GF-D8 (cell line): ENCODE measurements around the gene ENOX2.
"Not testable (repeated sequence)": the region's sequence is repeated elsewhere in the genome, so short reads cannot be mapped to it uniquely, and the experiment has no call there.

Experiments used
- DNase-seq: peaks from one replicate; lab custom pipeline; 2025; lab: John Stamatoyannopoulos, UW

ENOX2 gene

DNA sequence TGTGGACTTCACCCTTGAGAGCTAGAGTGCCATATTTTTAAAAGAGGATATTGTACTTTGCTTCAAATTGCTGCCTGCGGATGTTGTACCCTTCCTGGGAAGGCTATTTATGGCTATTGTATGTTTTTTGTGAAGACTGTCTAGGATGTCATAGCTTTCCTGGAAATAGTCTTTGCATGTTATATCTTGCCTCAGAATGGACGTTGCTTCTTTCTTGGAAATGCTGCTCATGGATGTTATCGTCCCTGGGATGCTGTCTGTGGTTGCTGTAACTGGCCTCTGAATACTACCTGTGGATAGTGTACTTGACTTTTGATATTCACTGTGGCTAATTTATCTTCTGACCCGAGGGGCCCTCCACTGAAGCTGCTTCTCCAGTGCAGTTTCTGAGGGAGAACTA lies 146.8 kb downstream of the ENOX2 start:
- no peak for DNase-seq

DNA sequence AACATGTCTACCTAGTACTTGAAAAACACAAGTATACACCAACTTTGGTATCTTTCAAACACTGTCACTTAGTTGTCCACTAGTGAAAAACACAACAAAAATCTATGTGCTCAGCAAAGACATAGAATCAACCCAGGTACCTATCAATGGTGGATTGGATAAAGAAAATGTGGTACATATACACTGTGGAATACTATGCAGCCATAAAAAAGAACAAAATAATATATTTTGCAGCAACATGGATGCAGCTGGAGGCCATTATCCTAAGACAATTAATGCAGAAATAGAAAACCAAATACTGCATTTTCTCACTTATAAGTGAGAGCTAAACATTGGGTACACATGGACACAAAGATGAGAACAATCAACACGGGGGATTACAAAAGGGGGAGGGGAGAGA lies 148.7 kb downstream of the ENOX2 start:
- no peak for DNase-seq

DNA sequence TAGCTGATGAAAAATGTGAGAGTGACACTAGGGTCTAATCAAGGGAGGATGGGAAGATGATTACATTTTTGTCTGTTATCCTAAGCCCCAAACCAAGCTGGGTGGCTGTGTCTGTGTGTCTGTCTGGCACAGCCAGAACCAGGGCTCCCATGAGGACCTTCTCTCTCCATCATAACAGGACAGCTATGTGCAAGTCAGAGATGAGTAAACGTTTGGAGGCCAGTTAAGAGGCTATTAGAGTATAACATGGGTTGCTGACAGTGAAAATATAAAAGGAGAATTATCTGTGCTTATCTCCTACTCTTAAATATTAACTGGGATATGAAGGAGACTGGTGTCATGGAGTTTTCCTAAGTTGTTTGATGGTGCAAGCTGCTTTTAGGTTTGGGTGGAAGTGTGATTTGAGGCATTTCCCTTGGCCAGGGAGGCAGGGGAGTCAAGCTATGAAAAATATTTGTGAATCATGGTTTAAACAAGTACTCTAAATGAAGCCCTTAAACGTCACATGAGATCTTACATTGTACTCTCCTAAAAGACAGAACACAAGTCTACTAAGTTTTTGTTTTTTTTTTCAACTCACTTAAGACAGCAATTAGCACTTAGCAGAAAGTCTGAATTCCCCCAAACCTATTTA lies 156.2 kb downstream of the ENOX2 start:
- DNase-seq = no peak

DNA sequence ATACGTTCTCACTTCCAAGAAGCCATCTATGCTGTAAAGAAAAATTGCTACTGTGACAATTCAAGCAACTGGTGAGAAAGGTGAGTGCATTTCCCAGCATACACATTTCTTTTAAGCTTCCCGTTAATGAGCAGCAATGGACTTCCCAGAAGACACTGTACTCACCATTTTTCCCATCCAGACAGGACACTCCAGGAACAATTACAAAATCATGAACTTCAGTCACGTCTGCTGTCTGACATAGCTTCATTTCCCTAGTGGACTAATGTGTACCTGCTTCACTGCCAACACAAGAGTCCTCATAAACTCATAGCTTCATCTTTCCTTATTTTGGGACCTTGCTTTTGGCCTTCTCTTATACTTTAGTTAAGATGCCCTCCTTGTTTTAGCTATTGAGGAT lies 156.9 kb downstream of the ENOX2 start:
- no peak for DNase-seq

DNA sequence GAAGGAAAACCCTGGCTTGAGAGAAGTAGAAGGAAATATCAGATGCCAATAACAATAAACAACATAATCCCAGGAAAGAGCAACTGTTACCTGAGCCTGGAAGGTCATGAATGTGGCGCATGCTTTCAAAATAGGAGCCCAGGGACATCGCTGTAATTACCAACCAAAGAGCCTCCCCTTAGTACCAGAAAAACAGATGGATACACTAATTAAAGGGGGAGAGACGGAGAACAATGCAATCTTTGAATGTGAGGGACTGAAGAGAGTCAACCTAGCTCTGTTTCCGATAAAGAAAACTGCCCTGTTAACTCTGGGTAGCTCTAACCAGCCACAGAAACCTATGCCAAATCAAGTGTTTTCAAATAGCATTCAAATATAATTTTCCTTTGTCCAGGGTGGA lies 161.4 kb downstream of the ENOX2 start:
- no peak for DNase-seq

DNA sequence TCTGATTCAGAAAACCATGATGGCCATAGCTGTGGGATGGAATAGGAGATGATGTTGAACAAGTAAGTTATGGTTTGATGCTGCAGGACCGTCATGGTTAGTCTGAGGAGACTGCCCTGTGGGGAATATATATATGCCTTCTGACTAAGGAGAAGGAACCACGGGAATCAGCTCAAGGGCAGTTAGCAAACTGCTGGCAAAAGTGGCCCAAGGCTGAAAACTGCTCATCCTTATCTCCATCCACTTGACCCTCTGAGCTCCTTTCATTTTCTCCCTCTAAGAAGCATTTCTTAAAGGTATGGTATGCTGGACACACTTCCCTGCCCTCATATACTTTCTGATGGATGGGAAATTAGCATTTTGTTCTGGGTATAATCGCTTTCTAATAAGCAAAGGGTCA lies 161.9 kb downstream of the ENOX2 start:
- DNase-seq = no peak

DNA sequence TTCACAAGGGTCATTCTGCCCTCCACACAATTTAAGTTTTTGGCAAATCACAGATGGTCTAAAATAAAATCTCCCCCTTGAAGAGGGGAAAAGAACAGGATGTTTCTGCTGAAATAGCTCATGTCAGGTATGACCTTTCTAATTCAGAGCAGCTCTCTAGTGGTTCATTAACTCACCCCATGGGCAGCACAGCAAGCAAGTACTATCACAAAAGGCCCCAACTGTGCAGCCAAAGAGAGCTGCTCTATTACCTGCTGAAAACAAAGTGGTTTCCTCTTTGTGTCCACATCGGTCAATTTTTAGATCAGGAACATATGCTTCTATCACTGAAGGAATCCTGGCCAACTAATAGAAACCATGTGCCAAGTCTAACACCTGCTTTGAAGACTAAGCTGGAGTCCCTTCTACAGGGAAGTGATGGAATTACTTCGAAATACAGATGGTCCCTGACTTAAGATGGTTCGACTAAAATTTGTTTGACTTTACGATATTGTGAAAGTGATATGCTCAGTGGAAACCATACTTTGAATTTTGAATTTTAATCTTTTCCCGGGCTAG lies 164.3 kb downstream of the ENOX2 start:
- no peak for DNase-seq

DNA sequence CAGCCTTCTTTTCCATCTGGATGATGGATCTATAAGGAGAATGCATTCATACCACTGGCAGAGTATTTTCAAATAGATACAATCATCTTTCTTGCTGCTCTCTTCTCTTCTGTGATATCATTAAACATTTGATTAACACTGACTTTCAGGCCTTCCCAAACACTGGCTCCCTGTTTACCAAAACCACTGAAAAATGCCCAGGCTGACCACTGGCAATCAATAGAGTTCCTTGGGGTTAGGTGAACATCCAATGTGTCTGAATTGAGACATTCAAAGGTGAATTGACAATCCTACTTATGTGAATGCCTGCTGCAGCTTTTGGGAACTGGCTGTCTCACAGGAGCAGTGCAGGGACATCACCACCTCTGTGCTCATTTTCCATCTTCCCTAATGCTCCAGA lies 168.3 kb downstream of the ENOX2 start:
- DNase-seq = no peak

DNA sequence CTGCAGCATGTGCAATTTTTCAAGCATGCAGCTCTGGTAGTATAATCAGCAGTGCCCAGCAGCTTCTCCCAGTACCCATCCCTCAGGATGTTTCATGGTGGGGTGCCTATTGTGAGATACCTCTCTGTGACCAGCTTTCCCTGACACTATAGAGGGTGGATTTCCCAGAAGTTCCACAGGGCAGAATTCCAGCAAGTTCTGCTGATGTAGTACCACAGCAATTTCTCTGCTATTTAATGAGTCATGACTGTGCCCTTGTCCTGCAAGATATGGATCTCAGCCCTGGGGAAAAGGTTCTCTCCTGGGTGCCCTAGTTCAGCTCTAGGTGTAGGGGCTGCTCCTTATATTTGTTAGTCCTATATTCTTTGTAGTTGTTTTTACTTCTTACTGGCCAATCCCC lies 174.8 kb downstream of the ENOX2 start:
- no peak for DNase-seq

DNA sequence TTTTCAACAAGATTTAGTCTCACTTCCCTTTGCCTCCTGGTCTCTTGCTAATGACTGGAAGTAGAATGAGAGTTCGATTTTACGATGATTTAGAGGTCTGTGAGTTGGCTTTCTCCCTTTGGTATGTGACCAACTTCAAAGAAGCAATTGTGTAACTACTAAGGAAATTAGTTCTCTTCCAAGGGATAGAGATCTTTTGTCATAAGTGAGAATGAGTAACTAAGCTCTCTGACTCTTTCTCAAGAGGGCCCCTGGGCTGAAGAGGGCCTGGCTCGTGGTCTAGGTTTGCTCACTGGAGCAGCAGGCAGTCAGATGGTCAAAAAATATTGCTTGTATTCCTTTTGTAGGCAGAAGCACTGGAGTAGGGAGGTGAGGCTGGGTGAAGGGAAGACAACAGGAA lies 176.3 kb downstream of the ENOX2 start:
- no peak for DNase-seq

DNA sequence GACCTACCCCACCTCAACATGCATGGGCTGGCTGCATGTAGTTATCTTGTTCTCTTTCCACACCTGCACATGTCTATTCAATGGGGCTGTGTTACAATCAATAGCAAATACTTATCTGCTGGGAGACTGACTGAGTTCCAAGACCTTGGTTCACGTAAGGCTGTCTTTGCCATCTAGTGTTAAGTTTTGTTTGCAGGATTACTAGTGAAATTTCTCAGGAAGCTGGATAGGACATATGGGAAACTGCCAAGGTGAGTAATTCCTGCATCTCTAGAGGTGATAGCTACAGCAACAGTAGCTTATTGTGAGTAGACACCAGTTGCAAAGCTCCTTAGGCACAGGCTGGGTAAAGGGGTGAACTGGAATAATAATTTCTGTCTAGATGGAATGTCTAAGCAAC lies 177.5 kb downstream of the ENOX2 start:
- no peak for DNase-seq

DNA sequence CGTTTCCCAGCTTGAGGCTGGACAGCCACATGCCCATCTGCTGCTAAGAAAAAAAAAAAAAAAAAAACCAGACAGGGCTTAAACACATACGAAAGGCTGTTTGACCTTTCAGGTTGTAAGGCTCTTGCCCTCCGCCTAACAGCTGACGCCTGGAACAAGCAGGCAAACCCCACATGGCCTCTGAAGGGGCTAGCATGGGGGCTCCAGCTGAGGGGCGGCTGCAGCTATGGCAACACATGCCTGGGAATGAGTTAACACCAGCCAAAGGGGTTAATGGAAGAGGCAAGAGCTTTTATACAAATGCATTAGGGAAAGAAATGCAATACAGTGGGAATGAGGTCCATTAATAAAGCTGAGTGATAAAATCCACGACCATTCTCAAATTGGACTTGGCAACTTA lies 183.6 kb downstream of the ENOX2 start:
- no peak for DNase-seq

DNA sequence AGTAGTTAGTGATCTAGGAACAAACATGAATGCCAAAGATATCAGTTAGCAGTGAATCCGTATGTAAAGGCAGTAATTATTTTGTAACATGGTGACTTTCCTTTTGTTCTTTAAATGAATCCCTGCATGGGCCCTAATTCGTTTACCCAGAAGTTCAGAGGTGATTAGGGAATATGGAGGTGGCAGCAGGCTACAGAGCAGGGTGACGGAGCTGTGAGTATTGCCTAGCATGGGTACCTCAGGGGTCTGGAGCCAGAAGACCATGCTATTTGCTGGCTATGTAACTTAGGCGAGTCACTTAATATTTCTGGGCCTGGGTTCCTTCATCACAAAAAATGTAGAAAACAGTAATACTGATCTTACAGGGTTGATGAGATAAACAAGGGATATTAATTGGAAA lies 184.9 kb downstream of the ENOX2 start:
- no peak for DNase-seq

DNA sequence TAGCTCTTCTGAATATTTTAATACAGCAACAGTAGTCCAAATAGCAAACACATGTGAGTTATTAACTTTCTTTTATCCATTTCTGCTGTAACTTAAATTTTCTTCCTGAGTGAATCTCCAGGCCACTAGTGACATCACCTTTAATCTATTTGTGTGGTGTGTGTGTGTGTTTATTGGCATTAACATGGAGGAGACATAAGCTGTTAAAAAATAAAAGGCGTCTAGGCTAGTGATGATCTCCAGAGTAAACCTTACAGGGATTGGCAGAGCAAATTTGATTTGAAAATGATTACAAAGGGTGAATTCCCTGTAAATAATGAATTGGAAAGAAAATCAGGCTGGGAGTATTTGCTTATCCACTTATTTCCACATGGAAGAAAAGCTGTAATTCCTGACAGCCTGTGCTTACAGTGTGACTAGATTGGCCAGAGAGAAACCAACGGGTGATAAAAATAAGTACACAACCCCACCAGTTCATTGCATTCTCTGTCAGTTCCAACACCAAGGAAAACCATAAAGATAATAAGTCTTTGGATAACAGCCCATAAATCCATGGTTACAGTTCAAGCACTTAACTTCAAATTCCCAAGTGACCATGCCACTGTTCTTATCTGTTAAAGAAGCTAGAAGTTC lies 186.1 kb downstream of the ENOX2 start:
- DNase-seq = no peak

DNA sequence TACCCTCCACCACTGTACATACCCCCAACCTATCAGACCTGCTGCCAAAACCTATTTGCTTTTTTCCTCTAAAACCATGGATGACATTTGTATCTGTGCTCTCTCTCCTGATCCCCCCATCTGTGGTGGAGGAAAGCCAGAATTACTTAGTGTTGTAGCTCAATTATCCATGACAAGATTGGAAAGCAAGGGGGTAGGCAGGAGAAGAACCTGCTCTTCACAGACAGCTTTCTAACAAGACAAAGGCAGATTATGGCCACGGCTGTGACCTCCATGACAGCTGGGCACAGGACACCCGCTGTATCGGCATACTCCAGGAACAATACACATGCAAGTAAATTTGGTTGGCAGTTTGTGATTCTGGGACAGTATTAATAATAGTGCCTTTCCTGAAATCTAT lies 186.7 kb downstream of the ENOX2 start:
- no peak for DNase-seq

DNA sequence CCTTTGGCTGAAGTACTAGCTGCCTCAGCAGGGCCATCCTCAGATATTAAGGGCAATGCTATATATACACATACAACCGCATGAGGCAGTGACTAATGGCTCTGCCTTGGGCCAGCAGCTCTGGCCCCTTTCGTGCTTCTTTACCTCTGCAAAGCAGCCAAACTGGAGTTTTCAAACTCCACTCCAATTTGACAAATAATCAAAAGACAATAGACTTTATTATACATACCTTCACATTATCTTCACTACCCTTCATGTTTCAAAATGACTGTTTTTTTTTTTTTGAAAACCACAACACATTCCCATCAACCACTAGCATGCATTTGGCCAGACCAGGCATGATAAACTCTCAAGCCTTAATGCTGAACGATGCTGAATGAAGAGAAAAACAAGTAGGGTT lies 187.7 kb downstream of the ENOX2 start:
- no peak for DNase-seq

DNA sequence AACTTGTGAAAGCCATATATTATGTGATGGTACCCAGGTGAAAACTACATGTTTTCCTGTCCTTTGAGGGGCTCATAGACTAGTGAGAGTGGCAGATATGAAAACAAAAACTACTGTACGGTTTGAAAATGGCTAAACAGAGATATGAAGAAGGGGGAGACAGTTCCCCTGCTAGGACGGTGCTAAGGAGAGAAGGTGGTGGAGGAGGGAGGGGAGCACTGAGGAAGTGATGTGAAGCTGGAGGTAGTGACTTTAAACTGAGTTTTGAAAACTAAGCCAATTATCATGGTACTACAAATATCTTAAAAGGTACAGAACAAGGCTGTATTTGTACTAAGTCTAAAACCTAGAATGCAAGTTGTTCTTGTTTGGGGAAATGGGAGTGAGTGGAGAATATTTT lies 188.3 kb downstream of the ENOX2 start:
- no peak for DNase-seq

DNA sequence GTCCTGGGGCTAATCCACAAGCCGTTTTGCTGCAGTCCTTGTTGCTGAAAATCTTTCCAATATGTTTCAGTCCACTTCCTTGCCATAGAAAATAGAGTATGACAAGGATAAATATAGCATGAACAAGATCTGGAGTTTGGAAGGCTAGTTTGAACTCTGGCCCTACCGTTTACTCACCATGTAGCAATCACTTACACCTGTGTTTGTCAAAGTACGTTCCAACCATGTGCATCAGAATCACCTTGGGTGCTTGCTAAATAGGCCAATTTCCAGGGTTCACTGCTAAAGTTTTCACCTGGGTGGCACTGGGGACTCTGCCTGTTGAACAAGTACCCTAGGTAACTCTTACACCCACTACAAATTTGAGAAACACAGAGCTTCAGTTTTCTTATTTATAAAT lies 188.9 kb downstream of the ENOX2 start:
- no peak for DNase-seq

DNA sequence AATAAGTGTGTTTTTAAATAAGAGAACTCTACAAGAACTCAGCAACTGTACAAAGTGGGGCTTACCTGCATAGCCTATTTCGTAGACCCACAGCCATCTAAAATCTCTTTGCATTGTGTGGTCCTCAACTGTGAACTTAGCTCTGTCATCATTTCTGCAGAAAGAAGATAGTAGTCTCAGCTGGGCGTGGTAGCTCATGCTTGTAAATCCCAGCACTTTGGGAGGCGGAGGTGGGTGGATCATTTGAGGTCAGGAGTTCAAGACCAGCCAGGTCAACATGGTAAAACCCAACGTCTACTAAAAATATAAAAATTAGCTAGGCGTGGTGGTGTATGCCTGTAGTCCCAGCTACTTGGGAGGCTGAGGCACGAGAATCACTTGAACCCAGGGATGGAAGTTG lies 193.8 kb downstream of the ENOX2 start:
- DNase-seq = not testable (repeated sequence)

DNA sequence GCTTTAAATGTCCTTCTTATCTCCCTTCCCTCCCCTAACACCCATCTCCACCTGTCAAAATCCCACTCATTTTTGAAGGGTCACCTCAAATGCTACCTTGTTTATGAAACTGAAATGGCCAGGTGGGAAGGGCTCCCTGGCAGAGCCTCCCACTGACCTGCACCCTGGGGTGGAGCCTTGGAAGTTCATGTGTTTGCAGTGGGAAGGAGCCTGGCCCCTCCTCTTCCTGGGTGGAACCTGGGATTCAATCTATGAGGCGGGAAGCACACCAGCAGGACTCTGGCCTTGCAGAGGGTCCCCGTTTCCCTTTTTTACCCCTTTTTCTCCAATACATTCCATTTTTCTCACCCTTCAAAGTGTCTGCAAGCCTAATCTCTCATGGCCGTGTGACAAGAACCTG lies 197.4 kb downstream of the ENOX2 start:
- DNase-seq = no peak

DNA sequence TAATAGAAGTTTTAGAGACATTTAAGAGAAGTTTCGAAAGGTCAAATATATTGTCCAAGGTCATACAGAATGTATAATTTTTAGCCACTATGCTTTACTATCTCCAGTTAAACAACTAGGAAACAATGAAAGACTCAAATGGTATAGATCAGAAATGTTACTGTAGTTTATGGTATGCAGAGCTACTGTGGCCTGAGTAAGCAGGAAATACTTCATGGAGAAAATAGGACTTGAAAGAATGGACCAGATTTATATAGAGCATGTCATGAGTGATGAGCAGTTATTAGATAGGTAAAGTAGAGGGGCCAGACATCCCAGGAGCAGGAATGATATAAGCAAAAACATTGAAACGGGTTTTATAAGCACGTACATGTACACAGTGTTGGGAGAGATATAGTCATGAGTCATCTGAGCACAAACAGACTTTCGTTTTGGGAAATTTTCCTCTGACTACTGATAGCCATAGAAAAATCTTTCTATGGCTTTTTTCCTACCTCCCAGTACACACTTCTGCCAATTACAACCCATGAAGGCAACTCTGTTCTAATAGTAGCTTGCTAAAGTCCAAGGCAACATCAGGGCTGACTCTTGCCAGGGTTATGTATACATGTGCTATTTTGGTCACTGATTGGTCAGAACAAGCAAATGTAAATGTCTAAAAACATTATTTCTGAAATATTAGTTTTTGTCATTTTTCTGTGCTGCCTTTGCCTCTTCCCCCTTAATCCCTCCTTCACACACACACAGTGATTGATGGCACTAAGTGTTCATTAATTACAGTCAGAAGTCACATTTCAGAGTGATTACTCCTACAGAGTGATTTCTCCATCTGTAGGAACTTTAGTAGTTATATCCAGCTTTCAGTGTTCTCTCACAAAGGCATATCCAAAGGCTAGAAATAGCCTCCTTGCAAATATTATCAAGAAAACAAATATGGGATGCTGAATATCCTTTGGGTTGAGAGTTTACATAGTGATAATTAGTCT lies 198.7 kb downstream of the ENOX2 start:
- DNase-seq = no peak

DNA sequence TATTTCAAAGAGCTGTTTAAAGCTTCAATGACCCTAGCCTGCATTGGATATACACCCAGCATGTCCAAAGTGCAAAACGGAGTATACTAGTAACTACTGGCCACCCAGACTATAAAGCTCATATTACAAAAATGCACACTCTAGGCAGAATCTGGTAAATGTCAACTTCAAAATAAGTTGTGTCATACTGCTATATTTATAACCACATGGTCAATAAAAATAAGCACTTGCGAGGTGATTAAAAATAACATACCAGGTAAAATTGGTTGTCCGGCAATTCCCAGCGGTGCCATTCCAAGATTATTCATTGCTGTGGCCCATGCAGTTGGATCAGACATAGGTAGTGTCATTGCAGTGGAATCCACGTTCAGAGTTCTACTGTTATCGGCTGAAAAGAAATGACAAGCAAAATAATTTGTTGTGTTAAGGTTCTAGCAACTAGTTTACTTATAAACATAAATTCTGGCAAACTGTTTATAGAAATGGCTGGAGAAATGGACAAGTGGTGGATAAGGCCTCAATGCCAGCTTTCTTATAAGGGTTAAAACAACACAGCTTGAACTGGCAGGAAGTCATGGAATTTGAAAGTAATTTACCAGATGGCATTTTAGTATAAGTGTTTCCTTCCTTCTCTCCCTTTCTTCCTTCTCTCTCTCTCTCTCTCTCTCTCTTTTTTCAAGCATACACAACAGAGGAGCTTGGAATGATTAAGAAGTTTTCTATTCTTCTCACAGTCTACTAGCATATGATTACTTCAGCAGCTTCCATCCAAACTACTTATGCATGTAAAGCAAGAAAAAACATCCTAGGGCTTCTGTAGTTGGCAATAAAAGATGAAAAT lies 199.9 kb downstream of the ENOX2 start:
- no peak for DNase-seq
